Activated CD4-positive, alpha-beta T cell treated with anti-CD3 and anti-CD28 coated beads, Interleukin-2, amount 10 ng/mL, durations not matched to agents 7 days and 5 days (primary cell): ENCODE data around the gene POLK. TPM values are rescaled to one million over a fixed set of nuclear protein-coding genes. Genes with fewer than 3 reads are reported as not detected.
"Not testable (repeated sequence)": the region's sequence is repeated elsewhere in the genome, so short reads cannot be mapped to it uniquely, and the experiment has no call there.

Experiments
- CTCF ChIA-PET: fragments of 350-600 bp; sonication (Branson Sonifier 250); formaldehyde crosslinking; loops from one replicate; lab custom pipeline; 2021; ENCODE audit warnings: antibody characterized with exemption; lab: Charles Lee
- POLR2A ChIA-PET: fragments of 350-600 bp; sonication (Branson Sonifier 250); formaldehyde crosslinking; loops from one replicate; lab custom pipeline; 2021; ENCODE audit warnings: antibody characterized with exemption; lab: Charles Lee
- DNase-seq: peaks from one replicate; pipeline ENCODE4 v3.0.0-alpha.2; 2020
- H3K27ac Mint-ChIP-seq: one replicate; pipeline ENCODE4 v1.8.0; 2021; ENCODE audit warnings: mild to moderate bottlenecking, moderate library complexity, mixed read lengths
- H3K27me3 Mint-ChIP-seq: one replicate; pipeline ENCODE4 v1.8.0; 2021; ENCODE audit warnings: mixed read lengths
- H3K36me3 Mint-ChIP-seq: one replicate; pipeline ENCODE4 v1.8.0; 2021; ENCODE audit warnings: low read depth, mixed read lengths
- H3K4me1 Mint-ChIP-seq: one replicate; pipeline ENCODE4 v1.8.0; 2021; ENCODE audit warnings: mixed read lengths
- H3K4me3 Mint-ChIP-seq: one replicate; pipeline ENCODE4 v1.8.0; 2021; ENCODE audit warnings: mild to moderate bottlenecking, moderate library complexity, mixed read lengths
- H3K9me3 Mint-ChIP-seq: one replicate; pipeline ENCODE4 v1.8.0; 2021; ENCODE audit warnings: mixed read lengths
- total RNA-seq, 2 experiments: library from RNA; stranded (reverse); gene quantifications; one replicate each; pipeline ENCODE4 v1.2.3, GENCODE V29; 2021

The POLK gene
- total RNA-seq, 2 experiments from 2014 or later = 27.1 to 30.3 TPM

GRCh38 chr5:75489847-75490246 lies 21.8 kb upstream of the POLK start:
- H3K4me1 Mint-ChIP-seq, DNase-seq, CTCF ChIA-PET, H3K27ac Mint-ChIP-seq, H3K4me3 Mint-ChIP-seq, H3K27me3 Mint-ChIP-seq, POLR2A ChIA-PET: not testable (repeated sequence)
- peaks cover 40% of the 10 kb centered on the region for H3K9me3 Mint-ChIP-seq
- peaks cover 68% of the 10 kb centered on the region for H3K36me3 Mint-ChIP-seq

- CTCF ChIA-PET = no interaction called here
- POLR2A ChIA-PET = no interaction called here
- H3K27ac Mint-ChIP-seq = no peak overlapping the region
These were observed 20.1 kb upstream of the POLK start for GRCh38 chr5:75491621-75492020.

GRCh38 chr5:75496026-75496425 lies 15.7 kb upstream of the POLK start:
- Mint-ChIP-seq H3K4me1 (peaks cover 1% of the 10 kb centered on the region), H3K9me3 (no peaks in the 10 kb centered on the region), H3K27ac (no peak overlapping the region), H3K36me3 (peaks cover 62% of the 10 kb centered on the region), H3K4me3 (no peak overlapping the region), H3K27me3 (no peaks in the 10 kb centered on the region)
- DNase-seq = no peak
- ChIA-PET CTCF (no interaction called here), POLR2A (no interaction called here)

More at GRCh38 chr5:75491621-75492020, 20.1 kb upstream of the POLK start:
- DNase-seq = no peak
- Mint-ChIP-seq H3K27me3 (no peaks in the 10 kb centered on the region), H3K4me1 (peaks cover 1% of the 10 kb centered on the region), H3K36me3 (peaks cover 55% of the 10 kb centered on the region), H3K4me3 (no peak overlapping the region), H3K9me3 (peaks cover 27% of the 10 kb centered on the region)

GRCh38 chr5:75498208-75498777 lies 13.4 kb upstream of the POLK start:
- no peak overlapping the region for H3K27ac Mint-ChIP-seq
- peaks cover 51% of the 10 kb centered on the region for H3K36me3 Mint-ChIP-seq
- ChIA-PET POLR2A (interaction anchor here (0.6 kb wide), 1 partner anchor 141 kb away, joined by 4 read pairs; no protein-coding TSS in a partner anchor), CTCF (no interaction called here)
- no peaks in the 10 kb centered on the region for H3K4me1 Mint-ChIP-seq
- no peaks in the 10 kb centered on the region for H3K9me3 Mint-ChIP-seq
- H3K4me3 Mint-ChIP-seq = no peak overlapping the region
- no peak for DNase-seq
- no peaks in the 10 kb centered on the region for H3K27me3 Mint-ChIP-seq

- H3K4me1 Mint-ChIP-seq, H3K4me3 Mint-ChIP-seq, DNase-seq, H3K27ac Mint-ChIP-seq, POLR2A ChIA-PET, H3K27me3 Mint-ChIP-seq, H3K9me3 Mint-ChIP-seq, CTCF ChIA-PET: not testable (repeated sequence)
- H3K36me3 Mint-ChIP-seq = peaks cover 49% of the 10 kb centered on the region
These were observed 12.8 kb upstream of the POLK start for GRCh38 chr5:75498875-75499274.

- H3K27me3 Mint-ChIP-seq, H3K4me3 Mint-ChIP-seq, DNase-seq, CTCF ChIA-PET, H3K9me3 Mint-ChIP-seq, H3K27ac Mint-ChIP-seq, POLR2A ChIA-PET: not testable (repeated sequence)
- Mint-ChIP-seq H3K36me3 (peaks cover 42% of the 10 kb centered on the region), H3K4me1 (peaks cover 28% of the 10 kb centered on the region)
These were observed 6.6 kb upstream of the POLK start for GRCh38 chr5:75505112-75505511.

GRCh38 chr5:75507841-75508240 lies 3.9 kb upstream of the POLK start:
- Mint-ChIP-seq H3K27me3 (no peaks in the 10 kb centered on the region), H3K36me3 (peaks cover 29% of the 10 kb centered on the region), H3K4me1 (peaks cover 38% of the 10 kb centered on the region), H3K9me3 (peaks cover 7% of the 10 kb centered on the region), H3K27ac (no peak overlapping the region), H3K4me3 (no peak overlapping the region)
- ChIA-PET CTCF (no interaction called here), POLR2A (interaction anchor here (0.6 kb wide), 1 partner anchor 47 kb away, joined by 5 read pairs; no protein-coding TSS in a partner anchor)
- DNase-seq = no peak

- DNase-seq = no peak
- POLR2A ChIA-PET = interaction anchor here (1.1 kb wide), 1 partner anchor 58 kb away, joined by 4 read pairs; no protein-coding TSS in a partner anchor
- Mint-ChIP-seq H3K27me3 (no peaks in the 10 kb centered on the region), H3K9me3 (peaks cover 7% of the 10 kb centered on the region), H3K27ac (no peak overlapping the region), H3K4me3 (peak overlapping the region; percentile 97), H3K4me1 (peaks cover 49% of the 10 kb centered on the region), H3K36me3 (peaks cover 25% of the 10 kb centered on the region)
- CTCF ChIA-PET = no interaction called here
These were observed 2.1 kb upstream of the POLK start for GRCh38 chr5:75509546-75509945.

- Mint-ChIP-seq H3K9me3 (peaks cover 7% of the 10 kb centered on the region), H3K4me1 (peaks cover 46% of the 10 kb centered on the region), H3K36me3 (peaks cover 23% of the 10 kb centered on the region), H3K4me3 (peak overlapping the region; percentile 97), H3K27me3 (no peaks in the 10 kb centered on the region), H3K27ac (peak overlapping the region; percentile 20)
- ChIA-PET CTCF (interaction anchor here (1.0 kb wide), 2 partner anchors 65 to 97 kb away, joined by 3 read pairs; no protein-coding TSS in a partner anchor), POLR2A (interaction anchor here (1.1 kb wide), 1 partner anchor 57 kb away, joined by 4 read pairs; no protein-coding TSS in a partner anchor)
- DNase-seq = no peak
These were observed 1.7 kb upstream of the POLK start for GRCh38 chr5:75509956-75510355.

- ChIA-PET CTCF (interaction anchor here (1.0 kb wide), 2 partner anchors 65 to 96 kb away, joined by 3 read pairs; no protein-coding TSS in a partner anchor), POLR2A (interaction anchor here (1.1 kb wide), 1 partner anchor 57 kb away, joined by 4 read pairs; no protein-coding TSS in a partner anchor)
- DNase-seq = no peak
- H3K27me3 Mint-ChIP-seq = no peaks in the 10 kb centered on the region
- H3K9me3 Mint-ChIP-seq = peaks cover 7% of the 10 kb centered on the region
- H3K36me3 Mint-ChIP-seq = peaks cover 23% of the 10 kb centered on the region
- H3K4me1 Mint-ChIP-seq = peaks cover 48% of the 10 kb centered on the region
- peak overlapping the region; percentile 97 for H3K4me3 Mint-ChIP-seq
- peak overlapping the region; percentile 89 for H3K27ac Mint-ChIP-seq
These were observed 1.3 kb upstream of the POLK start for GRCh38 chr5:75510417-75510835.

GRCh38 chr5:75510836-75511434 lies 756 bp upstream of the POLK start:
- peaks cover 45% of the 10 kb centered on the region for H3K4me1 Mint-ChIP-seq
- POLR2A ChIA-PET = interaction anchor here (0.7 kb wide), 1 partner anchor 136 kb away, joined by 4 read pairs; no protein-coding TSS in a partner anchor

GRCh38 chr5:75512383-75513074 lies 838 bp downstream of the POLK start:
- Mint-ChIP-seq H3K27ac (peak overlapping the region; percentile 89), H3K4me3 (peak overlapping the region; percentile 97), H3K36me3 (peaks cover 24% of the 10 kb centered on the region), H3K4me1 (peaks cover 47% of the 10 kb centered on the region), H3K27me3 (no peaks in the 10 kb centered on the region), H3K9me3 (peaks cover 3% of the 10 kb centered on the region)
- DNase-seq = no peak
- ChIA-PET POLR2A (no interaction called here), CTCF (interaction anchor here (0.9 to 1.5 kb wide), 3 partner anchors 8 to 171 kb away, joined by 3 to 4 read pairs (median 3); no protein-coding TSS in a partner anchor)

More at GRCh38 chr5:75510836-75511434, 756 bp upstream of the POLK start:
- CTCF ChIA-PET = interaction anchor here (0.7 to 1.5 kb wide), 4 partner anchors 10 to 533 kb away, joined by 3 to 4 read pairs (median 3); no protein-coding TSS in a partner anchor
- H3K4me3 Mint-ChIP-seq = peak overlapping the region; percentile 97
- peaks cover 21% of the 10 kb centered on the region for H3K36me3 Mint-ChIP-seq
- DNase-seq = peak; percentile 53
- peak overlapping the region; percentile 89 for H3K27ac Mint-ChIP-seq
- peaks cover 7% of the 10 kb centered on the region for H3K9me3 Mint-ChIP-seq
- no peaks in the 10 kb centered on the region for H3K27me3 Mint-ChIP-seq
